Skin of body (tissue), 2 donors: Measurements from ENCODE around the gene SLC12A2. TPM values are rescaled to one million over a fixed set of nuclear protein-coding genes. Genes with fewer than 3 reads are reported as not detected.

ENCODE experiments used
- DNase-seq: peaks from one replicate; lab custom pipeline; 2025; lab: John Stamatoyannopoulos, UW
- total RNA-seq: library from RNA; depleted of rRNA; stranded (reverse); fragments of >200 nt; gene quantifications from one replicate; pipeline ENCODE4 v1.2.3, GENCODE V29; 2014

The SLC12A2 gene
- total RNA-seq, 1 donor from 2014 or later: 40.7 TPM

DNA sequence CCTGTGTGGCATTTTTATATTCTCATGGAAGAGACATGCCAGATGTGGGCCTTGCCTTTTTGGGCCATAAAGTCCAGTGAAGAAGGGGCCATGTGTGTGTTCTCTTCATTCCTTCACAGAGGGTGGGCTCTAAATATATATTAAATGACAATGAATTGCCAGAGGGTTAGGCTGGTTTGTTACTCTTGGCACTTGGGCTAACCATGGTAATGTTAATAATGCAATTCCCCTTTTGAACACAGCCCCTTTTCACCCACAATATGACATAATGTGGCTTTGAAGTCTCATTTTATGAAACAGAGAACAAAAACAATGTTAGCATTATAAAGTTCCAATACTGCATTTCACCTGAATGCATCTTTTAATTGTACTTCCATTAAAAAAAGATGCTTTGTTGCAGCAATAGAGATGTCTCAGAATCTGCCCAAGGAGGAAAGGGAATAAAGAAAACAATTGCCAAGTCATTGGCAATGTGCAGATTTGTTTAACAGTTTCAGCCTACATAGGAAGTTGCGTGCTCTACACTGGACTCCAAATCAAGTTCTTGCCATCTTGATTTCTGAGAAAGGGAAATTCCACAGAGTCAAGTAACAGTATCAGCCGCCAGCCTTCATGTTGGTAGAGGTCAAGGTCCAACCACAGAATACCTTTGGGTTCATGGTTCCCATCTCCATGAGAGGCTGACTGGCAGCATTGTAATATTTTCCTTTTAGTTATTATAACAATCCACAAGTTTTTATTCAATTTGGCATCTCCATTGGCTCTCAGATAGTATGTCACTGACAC, 141.9 kb downstream of the SLC12A2 start:
- DNase-seq: no peak

GRCh38 chr5:128228008-128228407, 144.4 kb downstream of the SLC12A2 start:
- DNase-seq: peak; percentile 52

DNA sequence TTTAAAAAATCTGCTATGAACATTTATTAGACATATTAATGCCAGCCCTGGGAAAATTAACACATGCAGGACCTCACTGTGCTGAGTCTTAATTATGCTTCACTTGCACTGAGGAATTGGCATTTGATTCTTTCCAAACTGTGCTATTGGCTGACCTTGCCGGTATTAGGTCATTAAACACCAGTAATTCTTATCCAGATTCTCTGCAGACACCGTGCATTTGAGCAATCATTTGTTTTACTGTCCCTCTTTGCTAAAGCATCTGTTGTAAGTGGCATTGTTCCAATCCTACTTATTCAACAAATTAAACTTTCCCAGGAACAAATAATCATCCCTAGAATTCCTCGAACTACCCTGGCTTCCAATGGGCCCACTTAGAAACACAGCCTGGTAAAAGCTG, 145.0 kb downstream of the SLC12A2 start:
- peak; percentile 84 for DNase-seq

- DNase-seq: no peak
Measured at GRCh38 chr5:128234928-128235641, 151.5 kb downstream of the SLC12A2 start.

GRCh38 chr5:128236334-128236733, 152.8 kb downstream of the SLC12A2 start:
- no peak for DNase-seq

DNA sequence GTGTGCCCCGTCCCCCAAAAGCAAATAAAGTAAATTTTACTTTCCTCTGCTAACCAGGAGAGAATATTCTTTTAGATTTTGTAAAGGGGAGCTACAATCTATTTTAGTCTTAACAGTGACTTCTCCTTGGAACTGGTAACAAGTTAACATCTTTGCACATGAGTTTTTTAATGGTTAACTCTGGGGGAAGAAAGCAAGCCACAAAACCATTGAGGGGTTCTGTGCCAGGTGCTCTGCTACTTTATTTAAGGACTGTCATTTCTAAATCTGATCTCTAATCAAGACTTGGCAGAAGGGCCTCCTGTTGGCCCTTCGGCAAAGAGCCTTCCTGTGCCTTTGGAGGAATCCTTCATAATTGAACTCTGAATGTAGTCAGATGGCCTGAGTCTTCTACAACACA, 153.4 kb downstream of the SLC12A2 start:
- DNase-seq: no peak

DNA sequence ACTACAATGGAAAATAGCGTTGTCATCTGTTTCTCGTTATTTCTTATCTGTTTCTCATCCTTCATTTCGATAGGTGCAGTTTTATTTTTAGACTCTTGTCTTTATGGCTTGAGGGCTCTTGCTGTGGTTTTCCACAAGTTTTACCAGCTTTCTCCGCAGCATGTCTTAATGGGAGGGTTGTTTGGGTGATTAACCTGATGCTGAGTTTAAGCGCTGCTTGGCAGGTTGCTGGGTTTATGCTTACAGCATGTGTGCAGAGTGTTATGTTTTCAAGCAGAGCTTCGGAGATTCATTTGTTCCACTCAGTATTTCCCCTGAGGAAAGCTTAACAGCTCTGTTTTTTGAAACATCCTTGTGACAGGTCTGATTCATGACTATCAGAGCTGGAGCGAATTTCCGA, 154.0 kb downstream of the SLC12A2 start:
- DNase-seq: peak; percentile 76
